Inflammatory macrophage treated with lipopolysaccharide for 1 hour (primary cell): Measurements from ENCODE around the gene PLEKHD1.

Experiments
- DNase-seq, 2 donors: peaks; one replicate each; pipeline ENCODE4 v3.0.0-alpha.2; 2020 to 2022

Gene PLEKHD1

DNA sequence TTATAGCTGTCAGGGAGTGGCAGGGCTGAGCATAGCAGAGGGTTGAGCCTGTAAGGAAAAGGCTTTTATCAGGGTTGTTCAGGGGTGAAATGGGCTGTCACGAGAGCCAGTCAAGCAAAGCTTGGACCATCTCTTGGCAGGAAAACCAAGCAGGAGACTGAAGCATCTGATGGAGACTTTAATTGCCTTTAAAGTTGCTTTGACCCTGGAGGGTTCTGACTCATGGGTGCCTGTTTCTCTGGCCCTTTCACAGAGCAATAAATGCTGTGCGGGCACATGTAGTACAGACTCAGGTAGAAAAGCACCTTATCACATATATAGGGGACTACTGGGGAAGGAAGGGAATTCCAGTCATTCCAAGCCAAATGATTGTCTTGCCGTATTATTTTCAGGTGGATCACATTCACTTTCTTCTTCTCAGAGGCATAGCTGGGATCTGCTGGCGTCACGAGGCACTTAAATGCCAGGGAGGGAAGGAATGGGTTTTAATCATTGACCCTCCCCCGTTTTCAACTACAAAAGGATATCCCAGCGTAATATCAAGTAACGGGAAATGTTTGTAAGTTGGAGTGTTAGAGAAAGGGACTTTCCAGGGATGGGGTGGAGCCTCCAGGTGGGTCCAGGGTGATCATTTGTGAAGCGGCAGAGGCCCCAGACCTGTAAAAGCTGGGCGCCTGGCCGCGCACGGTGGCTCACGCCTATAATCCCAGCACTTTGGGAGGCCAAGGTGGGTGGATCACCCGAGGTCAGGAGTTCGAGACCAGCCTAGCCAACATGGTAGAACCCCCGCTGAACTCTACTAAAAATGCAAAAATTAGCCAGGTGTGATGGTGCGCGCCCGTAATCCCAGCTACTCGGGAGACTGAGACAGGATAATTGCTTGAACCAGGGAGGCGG, 34.9 kb downstream of the PLEKHD1 start:
- no peak for DNase-seq

GRCh38 chr14:69522026-69522425, 37.5 kb downstream of the PLEKHD1 start:
- no peak for DNase-seq

GRCh38 chr14:69525896-69526295, 41.4 kb downstream of the PLEKHD1 start:
- DNase-seq, result no peak

DNA sequence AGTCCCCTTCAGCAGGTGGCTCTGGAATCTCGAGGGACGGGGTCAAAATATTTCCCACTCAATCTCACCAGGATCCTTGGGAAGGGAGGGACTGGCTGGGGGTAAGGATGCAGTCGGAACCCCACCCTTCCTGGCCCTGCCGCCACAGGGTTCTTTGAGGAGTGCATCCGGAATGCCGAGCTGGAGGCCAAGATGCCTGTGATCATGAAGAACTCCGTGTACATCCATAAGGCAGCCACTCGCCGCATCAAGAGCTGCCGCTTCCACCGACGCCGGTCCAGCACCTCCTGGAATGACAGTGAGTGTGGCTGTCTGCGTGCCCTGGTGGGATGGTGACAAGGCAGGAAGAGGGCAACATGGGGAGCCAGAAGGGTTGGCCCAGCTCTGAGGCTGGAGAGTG, 43.1 kb downstream of the PLEKHD1 start:
- no peak for DNase-seq

- no peak for DNase-seq
These were observed 43.6 kb downstream of the PLEKHD1 start for GRCh38 chr14:69528143-69528542.

DNA sequence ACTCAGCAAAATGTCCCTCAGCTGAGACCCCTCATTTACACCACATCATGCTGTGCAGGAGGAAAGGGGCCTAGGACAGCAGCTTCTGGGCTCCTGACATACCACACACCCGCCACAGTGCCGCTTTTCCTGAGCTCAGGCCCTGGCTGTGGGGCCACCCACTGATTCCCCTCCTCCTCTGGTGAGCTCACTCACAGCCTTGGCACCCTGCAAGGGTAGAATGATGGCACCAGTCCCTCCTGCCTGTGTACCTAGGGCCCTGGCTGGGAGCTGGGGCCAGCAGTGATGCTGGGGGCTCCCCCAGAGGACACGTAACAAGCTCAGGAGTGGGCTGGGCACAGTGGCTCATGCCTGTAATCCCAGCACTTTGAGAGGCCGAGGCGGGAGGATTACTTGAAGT, 44.4 kb downstream of the PLEKHD1 start:
- no peak for DNase-seq

- DNase-seq, result no peak
These were observed 45.0 kb downstream of the PLEKHD1 start for GRCh38 chr14:69529563-69529962.

DNA sequence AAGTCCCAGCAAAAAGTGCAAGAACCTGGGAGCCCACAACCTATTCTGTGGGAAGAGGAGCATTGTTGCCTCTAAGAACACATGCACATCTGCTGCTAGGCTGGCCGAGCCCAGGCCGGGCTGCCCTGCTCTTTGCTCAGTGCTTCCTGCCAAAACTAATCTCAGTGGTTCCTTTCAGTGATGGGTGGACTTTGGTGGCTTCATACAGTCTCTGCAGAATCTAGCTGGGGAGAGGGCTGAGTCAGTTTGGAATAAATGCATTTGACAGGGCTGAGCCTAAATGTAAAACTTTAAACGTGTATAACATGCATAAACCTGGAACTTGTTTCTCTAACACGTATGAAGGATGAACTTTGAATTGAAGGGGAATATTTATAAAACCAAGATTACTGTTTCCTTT, 45.6 kb downstream of the PLEKHD1 start:
- DNase-seq, result no peak

DNA sequence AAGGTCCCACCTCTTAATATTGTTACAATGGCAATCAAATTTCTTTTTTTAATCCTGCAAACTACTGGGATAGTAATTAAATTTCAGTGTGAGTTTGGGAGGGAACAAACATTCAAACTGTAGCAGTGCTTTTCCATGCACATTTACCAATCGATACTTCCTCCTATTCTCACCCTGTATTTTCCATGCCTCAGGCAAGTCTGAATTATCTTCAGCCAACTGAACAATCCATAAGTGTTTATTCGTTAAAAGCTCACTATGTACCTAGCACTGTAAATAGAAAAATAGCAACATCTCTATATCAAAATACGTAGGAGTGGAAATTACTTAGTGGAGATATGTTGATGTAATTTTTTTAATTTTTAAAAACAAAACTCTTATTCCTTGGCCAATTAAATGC, 46.6 kb downstream of the PLEKHD1 start:
- DNase-seq, result no peak

DNA sequence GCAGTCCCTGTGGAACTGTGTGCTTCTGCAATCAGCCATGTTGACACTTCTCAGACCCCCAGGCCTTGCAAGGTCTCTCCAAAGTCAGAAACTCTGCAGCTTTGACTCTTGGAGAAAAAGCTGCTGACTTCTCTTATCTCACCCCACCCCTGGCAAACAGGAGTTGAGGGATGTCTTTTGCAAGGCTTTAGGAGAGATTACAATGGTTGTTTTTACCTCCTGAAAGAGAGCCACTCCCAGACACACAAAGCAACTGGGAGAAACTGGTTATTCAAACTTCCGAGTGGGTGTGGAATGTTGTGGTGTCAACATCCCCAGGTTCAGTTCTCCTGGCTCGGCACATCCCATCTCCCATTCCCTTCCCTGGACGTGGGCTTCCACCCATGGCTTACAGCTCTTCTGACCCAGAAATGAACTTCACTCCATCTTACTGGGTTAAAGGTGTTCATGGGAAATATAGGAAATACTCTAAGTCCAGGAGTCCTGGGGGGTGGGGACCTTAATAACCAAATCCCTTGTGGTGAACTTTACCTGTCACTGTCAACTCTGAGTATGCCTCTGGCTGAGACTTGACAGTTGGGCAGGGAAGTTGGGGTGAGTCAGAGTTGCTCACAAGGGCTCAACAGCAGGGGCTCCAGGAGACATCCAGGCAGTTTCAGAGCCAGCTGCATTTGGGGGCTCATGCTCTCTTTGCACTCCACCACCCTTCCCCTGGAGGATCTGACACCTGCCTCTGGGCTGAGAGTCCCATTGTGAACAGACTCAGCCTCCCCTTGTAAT, 48.2 kb downstream of the PLEKHD1 start:
- no peak for DNase-seq

DNA sequence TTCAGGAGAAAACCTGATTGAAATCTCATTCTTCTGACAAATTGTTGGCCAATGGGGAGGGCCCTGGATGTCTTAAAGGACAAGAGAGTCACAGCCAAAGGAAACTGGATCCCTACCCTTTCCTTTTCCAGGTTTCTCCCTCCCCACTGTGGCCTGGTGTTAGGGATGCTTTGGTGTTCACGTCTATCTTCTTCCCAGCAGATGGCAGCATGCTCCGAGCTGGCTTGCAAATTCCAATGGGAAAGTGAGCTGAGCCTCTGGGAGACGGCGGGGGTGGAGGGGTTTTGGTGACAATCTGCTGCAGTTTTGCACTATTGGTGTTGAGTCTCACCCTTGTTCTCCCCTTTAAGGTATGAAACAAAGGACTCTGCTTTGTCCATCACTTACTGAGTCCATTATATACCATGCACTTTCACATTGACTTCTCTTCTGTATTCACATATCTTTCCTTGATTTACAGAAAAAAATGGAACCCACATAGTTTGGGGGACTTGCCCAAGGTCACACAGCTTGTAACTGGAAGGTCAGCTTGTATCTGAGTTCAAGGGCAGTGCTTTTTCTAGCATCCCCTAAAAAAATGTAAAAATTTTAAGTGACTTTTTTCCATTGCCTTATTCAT, 50.8 kb downstream of the PLEKHD1 start:
- DNase-seq, result peak in 1 of 2 donors; percentile 37

DNA sequence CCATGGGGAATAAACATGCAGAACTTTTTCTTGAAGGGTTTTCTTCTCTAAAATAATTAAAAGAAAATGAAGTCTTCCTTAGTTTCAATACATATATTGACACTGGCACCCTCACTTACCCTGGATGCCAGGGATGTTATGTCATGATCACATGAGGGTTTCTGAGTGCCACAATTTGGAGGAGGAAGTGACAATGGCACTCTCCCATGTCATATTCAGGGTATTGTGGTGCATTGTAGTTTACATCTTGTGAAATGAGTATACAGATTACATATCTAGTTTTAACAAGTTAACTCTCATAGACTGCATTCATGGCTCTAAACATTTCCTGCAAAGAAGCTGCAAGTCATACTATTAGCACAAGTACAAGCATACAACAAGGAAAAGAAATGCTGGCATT, 52.4 kb downstream of the PLEKHD1 start:
- DNase-seq, result peak; percentile 74 to 81

- no peak for DNase-seq
These were observed 53.4 kb downstream of the PLEKHD1 start for GRCh38 chr14:69537900-69538299.

DNA sequence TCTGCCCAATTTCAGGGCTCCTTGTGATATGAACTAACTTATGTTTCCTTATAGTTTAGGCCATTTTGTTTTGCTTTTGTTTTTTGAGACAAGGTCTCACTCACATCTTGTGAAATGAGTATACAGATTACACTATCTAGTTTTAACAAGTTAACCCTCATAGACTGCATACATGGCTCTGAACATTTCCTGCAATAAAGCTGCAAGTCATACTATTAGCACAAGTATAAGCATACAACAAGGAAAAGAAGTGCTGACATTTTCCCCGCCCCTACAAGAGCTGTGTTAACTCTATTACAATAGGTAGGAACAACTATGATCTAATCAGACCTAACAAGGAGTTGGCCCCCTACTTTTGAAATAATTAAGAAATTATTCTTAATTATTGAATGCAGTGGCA, 54.2 kb downstream of the PLEKHD1 start:
- no peak for DNase-seq

DNA sequence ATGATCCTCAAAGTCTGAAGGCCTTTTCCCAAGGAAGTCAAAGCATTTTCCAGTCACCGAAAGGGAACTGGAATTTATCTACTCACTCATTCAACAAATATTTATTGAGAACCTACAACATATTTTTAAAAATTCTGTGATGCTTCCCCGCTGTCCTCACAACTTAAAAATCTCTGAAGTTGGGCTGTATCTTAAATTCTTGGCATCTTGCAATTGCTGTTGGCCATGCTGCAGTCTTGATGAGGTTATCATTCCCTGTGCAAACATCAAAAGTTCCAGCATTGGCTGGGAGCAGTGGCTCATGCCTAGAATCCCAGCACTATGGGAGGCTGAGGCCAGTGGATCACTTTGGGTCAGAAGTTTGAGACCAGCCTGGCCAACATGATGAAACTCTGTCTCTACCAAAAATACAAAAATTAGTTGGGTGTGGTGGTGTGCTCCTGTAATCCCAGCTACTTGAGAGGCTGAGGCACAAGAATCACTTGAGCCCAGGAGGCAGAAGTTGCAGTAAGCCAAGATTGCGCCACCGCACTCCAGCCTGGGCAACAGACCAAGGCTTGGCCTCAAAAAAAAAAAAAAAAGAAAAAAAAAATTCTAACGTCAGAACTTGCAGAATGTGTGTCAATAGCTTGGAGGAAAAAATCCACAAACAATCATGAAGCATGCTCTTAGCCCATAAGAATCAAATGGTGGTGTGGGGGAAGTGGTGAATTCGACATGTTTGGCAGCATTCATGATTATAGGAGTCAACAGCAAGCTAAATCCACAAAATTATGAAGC, 55.3 kb downstream of the PLEKHD1 start:
- DNase-seq, result peak; percentile 62 to 76

DNA sequence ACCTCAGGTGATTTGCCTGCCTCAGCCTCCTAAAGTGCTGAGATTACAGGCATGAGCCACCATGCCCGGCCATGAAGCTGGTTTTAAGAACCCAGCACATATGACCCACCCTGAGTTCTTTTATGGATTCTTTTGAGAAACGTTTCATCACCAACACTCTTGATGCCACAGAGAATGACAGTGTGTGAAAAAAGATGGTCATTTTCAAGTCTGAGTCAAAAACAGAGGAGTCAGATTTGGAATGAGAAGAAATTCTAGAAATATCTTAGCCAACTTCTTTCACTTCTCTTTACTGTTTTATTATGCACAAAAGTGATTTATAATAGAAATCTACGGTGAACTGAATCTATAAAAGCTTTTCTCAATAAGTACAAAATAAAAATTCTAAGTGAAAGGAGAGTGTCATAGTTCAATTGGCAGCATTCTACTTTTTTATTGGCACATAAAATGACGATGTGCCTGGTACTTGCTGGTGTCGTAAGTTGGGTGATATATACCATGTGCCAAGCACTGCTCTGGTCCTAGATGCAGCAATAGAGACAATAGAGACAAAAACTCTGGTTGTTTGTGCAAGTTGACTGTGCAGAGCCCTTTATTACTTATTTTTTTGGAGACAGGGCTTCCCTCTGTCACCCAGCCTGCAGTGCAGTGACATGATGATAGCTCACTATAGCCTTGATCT, 56.3 kb downstream of the PLEKHD1 start:
- peak; percentile 22 to 24 for DNase-seq

DNA sequence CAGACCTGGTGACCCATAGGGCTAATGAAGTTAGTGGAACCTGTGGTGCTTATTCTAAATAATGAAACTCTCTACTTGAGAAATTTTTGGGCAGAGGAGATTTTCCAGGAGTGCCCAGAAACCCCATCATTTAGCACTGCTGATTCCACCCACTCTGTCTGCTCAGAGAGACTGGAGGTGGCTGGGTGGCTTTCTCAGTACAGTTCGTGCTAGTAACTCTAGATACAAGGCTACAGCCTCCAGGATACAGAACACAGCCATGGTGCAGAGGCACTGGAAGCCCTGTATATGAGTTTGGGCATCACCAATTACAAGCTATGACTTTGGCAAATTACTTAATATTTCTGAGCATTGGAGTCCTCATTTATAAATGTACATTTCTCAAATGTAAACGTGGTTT, 57.8 kb downstream of the PLEKHD1 start:
- DNase-seq, result no peak

DNA sequence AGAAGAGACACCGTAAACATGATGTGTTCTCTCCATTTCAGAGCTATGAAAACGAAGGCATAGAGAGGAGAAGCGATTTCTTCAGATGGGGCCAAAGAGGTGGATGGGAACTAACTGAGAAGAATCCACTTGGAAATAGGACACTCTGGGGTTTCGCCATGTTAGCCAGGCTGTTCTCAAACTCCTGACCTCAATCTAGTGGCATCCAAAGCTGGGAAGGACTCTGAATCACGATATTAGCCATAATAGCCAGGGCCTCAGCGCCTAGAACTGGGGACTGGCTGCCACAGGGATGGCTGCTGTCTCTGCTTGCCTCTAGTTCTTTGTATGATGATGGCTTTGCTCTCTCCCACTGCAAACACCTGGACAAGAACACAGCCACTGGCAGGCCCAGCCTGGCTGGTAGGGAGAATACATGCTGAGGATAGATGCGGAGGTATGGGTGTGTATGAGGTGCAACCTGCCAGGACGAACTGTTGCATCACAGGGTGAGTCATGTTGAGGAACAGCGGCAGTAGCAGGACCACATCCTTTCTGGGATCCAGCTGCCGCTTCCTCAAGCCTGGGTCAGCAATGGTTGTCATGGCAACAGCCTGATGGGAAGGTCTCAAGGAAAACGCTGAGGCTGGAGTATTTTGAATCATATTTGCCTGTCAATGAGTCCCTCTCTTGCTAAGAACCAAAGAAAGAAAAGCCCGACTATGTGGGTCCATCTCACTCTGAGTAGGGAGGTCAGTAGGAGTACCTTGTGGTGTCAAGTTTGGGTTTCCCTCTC, 59.0 kb downstream of the PLEKHD1 start:
- DNase-seq, result peak; percentile 35 to 62

GRCh38 chr14:69547701-69548348, 63.3 kb downstream of the PLEKHD1 start:
- no peak for DNase-seq

- DNase-seq, result no peak
These were observed 64.0 kb downstream of the PLEKHD1 start for GRCh38 chr14:69548566-69548965.

DNA sequence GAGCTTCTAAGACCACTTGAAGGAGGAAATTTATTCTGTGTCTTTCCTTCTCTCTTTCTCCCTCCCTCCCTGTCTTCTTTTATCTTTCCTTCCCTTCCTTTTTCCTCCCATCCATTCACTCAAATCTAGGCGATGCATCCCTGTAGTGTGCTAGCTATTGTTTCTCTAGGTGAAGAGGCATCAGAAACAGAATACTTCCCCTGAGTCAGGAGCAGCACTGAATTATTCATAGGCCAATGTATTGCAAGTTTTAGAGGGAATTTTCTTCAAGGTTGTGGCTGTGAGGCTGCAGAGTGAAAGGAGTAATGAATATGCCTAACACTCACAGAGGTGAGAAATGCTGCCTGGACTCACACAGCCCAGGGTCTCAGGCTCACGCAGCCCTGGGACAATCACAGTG, 67.0 kb downstream of the PLEKHD1 start:
- DNase-seq, result no peak
